Neural progenitor cell (in vitro differentiated cells): ENCODE measurements around the gene SDK1.

Experiments
- EZH2 ChIP-seq: fragments of 200-600 bp; sonication (generic); IDR thresholded peaks from 2 replicates; pipeline ENCODE4 v1.6.1; 2017; ENCODE audit warnings: antibody characterized with exemption, mild to moderate bottlenecking, moderate library complexity
- EZH2phosphoT487 ChIP-seq: fragments of 200-600 bp; sonication (generic); IDR thresholded peaks from 2 replicates; pipeline ENCODE4 v1.6.1; 2017; ENCODE audit warnings: antibody characterized with exemption
- TF ChIP-seq, protein P1 (sequence below): fragments of 200-600 bp; sonication (generic); IDR thresholded peaks from 2 replicates; pipeline ENCODE4 v1.5.1; 2017; ENCODE audit warnings: antibody characterized with exemption, mild to moderate bottlenecking

- TF ChIP-seq, protein P1, sequence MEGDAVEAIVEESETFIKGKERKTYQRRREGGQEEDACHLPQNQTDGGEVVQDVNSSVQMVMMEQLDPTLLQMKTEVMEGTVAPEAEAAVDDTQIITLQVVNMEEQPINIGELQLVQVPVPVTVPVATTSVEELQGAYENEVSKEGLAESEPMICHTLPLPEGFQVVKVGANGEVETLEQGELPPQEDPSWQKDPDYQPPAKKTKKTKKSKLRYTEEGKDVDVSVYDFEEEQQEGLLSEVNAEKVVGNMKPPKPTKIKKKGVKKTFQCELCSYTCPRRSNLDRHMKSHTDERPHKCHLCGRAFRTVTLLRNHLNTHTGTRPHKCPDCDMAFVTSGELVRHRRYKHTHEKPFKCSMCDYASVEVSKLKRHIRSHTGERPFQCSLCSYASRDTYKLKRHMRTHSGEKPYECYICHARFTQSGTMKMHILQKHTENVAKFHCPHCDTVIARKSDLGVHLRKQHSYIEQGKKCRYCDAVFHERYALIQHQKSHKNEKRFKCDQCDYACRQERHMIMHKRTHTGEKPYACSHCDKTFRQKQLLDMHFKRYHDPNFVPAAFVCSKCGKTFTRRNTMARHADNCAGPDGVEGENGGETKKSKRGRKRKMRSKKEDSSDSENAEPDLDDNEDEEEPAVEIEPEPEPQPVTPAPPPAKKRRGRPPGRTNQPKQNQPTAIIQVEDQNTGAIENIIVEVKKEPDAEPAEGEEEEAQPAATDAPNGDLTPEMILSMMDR = no peak
- TF ChIP-seq EZH2phosphoT487 (no peak), EZH2 (no peak)
Observed at GRCh38 chr7:4073052-4073451, 772.0 kb downstream of the SDK1 start.
